ENCODE data around the gene PARD3. TPM values are rescaled to one million over a fixed set of nuclear protein-coding genes. Genes with fewer than 3 reads are reported as not detected.

PARD3 gene
- total RNA-seq, 1 donor from 2014 or later = 34.1 TPM

DNA sequence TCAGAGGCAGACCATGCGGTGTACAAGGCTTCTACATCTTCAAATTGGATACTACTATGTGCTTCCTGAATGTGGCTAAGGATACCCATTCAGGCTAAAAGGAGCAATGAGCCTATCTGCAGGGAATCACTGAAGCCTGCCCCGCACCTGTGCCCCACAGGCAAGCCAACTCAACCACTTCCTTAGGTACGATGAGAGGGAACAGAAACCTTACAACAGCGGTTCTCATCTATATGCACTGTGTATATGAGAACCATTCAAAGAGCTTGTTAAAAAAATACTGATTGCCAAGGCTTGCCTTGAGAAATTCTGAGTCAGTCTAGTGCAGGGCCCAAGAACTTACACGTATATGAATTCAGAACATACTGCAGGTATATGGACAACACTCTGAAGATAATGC lies 679.6 kb downstream of the PARD3 start:
- intact Hi-C loops (cut with DNase I) = no loop called here
- H3K4me3 ChIP-seq = no peak overlapping the region
- no peaks in the 10 kb centered on the region for H3K27me3 ChIP-seq (ENCODE audit: low read depth)
- DNase-seq = no peak
- H3K4me1 ChIP-seq = no peaks in the 10 kb centered on the region
- TF ChIP-seq, protein P1, sequence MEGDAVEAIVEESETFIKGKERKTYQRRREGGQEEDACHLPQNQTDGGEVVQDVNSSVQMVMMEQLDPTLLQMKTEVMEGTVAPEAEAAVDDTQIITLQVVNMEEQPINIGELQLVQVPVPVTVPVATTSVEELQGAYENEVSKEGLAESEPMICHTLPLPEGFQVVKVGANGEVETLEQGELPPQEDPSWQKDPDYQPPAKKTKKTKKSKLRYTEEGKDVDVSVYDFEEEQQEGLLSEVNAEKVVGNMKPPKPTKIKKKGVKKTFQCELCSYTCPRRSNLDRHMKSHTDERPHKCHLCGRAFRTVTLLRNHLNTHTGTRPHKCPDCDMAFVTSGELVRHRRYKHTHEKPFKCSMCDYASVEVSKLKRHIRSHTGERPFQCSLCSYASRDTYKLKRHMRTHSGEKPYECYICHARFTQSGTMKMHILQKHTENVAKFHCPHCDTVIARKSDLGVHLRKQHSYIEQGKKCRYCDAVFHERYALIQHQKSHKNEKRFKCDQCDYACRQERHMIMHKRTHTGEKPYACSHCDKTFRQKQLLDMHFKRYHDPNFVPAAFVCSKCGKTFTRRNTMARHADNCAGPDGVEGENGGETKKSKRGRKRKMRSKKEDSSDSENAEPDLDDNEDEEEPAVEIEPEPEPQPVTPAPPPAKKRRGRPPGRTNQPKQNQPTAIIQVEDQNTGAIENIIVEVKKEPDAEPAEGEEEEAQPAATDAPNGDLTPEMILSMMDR (IDR thresholded peaks at IDR 0.05) = no peak
- no peak for ATAC-seq
- H3K27ac ChIP-seq = no peak overlapping the region
- no peaks in the 10 kb centered on the region for H3K36me3 ChIP-seq
- H3K9me3 ChIP-seq = no peaks in the 10 kb centered on the region

DNA sequence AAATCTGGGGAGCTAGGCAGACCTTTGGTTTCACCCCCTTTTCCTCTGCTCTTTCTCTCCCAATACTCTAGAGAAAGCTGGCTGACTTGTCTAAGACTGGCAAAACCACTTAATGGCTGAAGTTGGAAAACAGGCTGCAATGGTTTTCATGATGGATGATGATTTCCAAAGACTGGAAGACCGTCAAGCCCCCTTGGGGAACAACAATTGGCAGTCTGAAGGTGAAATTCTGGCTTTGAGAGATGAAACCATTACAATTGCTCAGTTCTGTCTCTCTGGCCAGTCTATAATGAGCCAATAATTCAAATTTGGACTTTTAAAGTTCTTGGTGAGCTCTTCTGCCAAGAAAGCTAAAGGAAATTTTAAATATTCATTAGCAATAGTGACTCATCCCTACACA lies 680.5 kb downstream of the PARD3 start:
- TF ChIP-seq, protein P1 (IDR thresholded peaks at IDR 0.05) = no peak
- no peaks in the 10 kb centered on the region for H3K4me1 ChIP-seq
- no peak overlapping the region for H3K27ac ChIP-seq
- intact Hi-C loops (cut with DNase I) = no loop called here
- H3K9me3 ChIP-seq = no peaks in the 10 kb centered on the region
- DNase-seq (no peak), ATAC-seq (no peak)
- H3K36me3 ChIP-seq = no peaks in the 10 kb centered on the region
- H3K4me3 ChIP-seq = no peak overlapping the region
- H3K27me3 ChIP-seq (ENCODE audit: low read depth) = no peaks in the 10 kb centered on the region

GRCh38 chr10:34133406-34133805 lies 681.7 kb downstream of the PARD3 start:
- ATAC-seq = no peak
- Histone ChIP-seq H3K36me3 (peaks cover 4% of the 10 kb centered on the region), H3K27me3 (ENCODE audit: low read depth) (no peaks in the 10 kb centered on the region), H3K9me3 (no peaks in the 10 kb centered on the region), H3K4me3 (no peak overlapping the region), H3K4me1 (no peaks in the 10 kb centered on the region), H3K27ac (no peak overlapping the region)
- no peak for DNase-seq
- TF ChIP-seq, protein P1 (IDR thresholded peaks at IDR 0.05) = no peak
- intact Hi-C loops (cut with DNase I) = no loop called here

- H3K4me1 ChIP-seq = no peaks in the 10 kb centered on the region
- no peak overlapping the region for H3K4me3 ChIP-seq
- H3K27me3 ChIP-seq (ENCODE audit: low read depth) = no peaks in the 10 kb centered on the region
- no peak for ATAC-seq
- intact Hi-C loops (cut with DNase I) = no loop called here
- H3K27ac ChIP-seq = no peak overlapping the region
- no peak for DNase-seq
- peaks cover 4% of the 10 kb centered on the region for H3K36me3 ChIP-seq
- TF ChIP-seq, protein P1 (IDR thresholded peaks at IDR 0.05) = no peak
- no peaks in the 10 kb centered on the region for H3K9me3 ChIP-seq
Observed at GRCh38 chr10:34131152-34131551, 683.9 kb downstream of the PARD3 start.

GRCh38 chr10:34127676-34128075 lies 687.4 kb downstream of the PARD3 start:
- Histone ChIP-seq H3K36me3 (peaks cover 4% of the 10 kb centered on the region), H3K27me3 (ENCODE audit: low read depth) (no peaks in the 10 kb centered on the region), H3K9me3 (no peaks in the 10 kb centered on the region), H3K27ac (no peak overlapping the region), H3K4me3 (no peak overlapping the region), H3K4me1 (peaks cover under 1% of the 10 kb centered on the region)
- intact Hi-C loops (cut with DNase I) = no loop called here
- no peak for ATAC-seq
- no peak for DNase-seq
- TF ChIP-seq, protein P1 (IDR thresholded peaks at IDR 0.05) = no peak

Measured in lower lobe of right lung (tissue), 2 donors.